Stimulated activated CD4-positive, alpha-beta T cell treated with anti-CD3 and anti-CD28 coated beads, Interleukin-12 subunit alpha, Interleukin-12 subunit beta, amount 100 ng/mL, for 24 hours (primary cell): ENCODE data around the gene NFIC.
"Not testable (repeated sequence)": the region's sequence is repeated elsewhere in the genome, so short reads cannot be mapped to it uniquely, and the experiment has no call there.

Experiments used
- DNase-seq, 2 experiments: peaks; one replicate each; pipeline ENCODE4 v3.0.0-alpha.2; 2020; ENCODE audit warnings: low read depth in 2 of 2

NFIC gene

GRCh38 chr19:3398114-3398899 lies 31.9 kb downstream of the NFIC start:
- no peak for DNase-seq

GRCh38 chr19:3398900-3399278 lies 32.5 kb downstream of the NFIC start:
- no peak for DNase-seq

- DNase-seq: not testable (repeated sequence)
These were observed 32.9 kb downstream of the NFIC start for GRCh38 chr19:3399311-3399710.

GRCh38 chr19:3401004-3401768 lies 34.8 kb downstream of the NFIC start:
- no peak for DNase-seq

- no peak for DNase-seq
These were observed 36.5 kb downstream of the NFIC start for GRCh38 chr19:3402631-3403443.

- DNase-seq: no peak
These were observed 37.3 kb downstream of the NFIC start for GRCh38 chr19:3403489-3404323.

- no peak for DNase-seq
These were observed 38.2 kb downstream of the NFIC start for GRCh38 chr19:3404324-3405260.

- no peak for DNase-seq
These were observed 38.9 kb downstream of the NFIC start for GRCh38 chr19:3405261-3405653.

- no peak for DNase-seq
These were observed 40.3 kb downstream of the NFIC start for GRCh38 chr19:3406571-3407111.

- no peak for DNase-seq
These were observed 41.5 kb downstream of the NFIC start for GRCh38 chr19:3407556-3408516.

- no peak for DNase-seq
These were observed 42.6 kb downstream of the NFIC start for GRCh38 chr19:3408996-3409345.

- no peak for DNase-seq
These were observed 43.1 kb downstream of the NFIC start for GRCh38 chr19:3409346-3410064.

- no peak for DNase-seq
These were observed 45.3 kb downstream of the NFIC start for GRCh38 chr19:3411636-3412035.

GRCh38 chr19:3412066-3412465 lies 45.7 kb downstream of the NFIC start:
- DNase-seq: no peak

- no peak for DNase-seq
These were observed 47.5 kb downstream of the NFIC start for GRCh38 chr19:3413796-3414327.

- no peak for DNase-seq
These were observed 49.3 kb downstream of the NFIC start for GRCh38 chr19:3415695-3416094.

GRCh38 chr19:3420244-3420755 lies 53.9 kb downstream of the NFIC start:
- DNase-seq: no peak
